ENCODE data around the gene CD58.
A peak's percentile ranks its signal among the peaks of the same experiment; 100 is the strongest.

The CD58 gene

GRCh38 chr1:116569776-116570357 is 959 bp downstream of the CD58 start:
- peaks cover 47% of the 10 kb centered on the region for H3K4me1 Mint-ChIP-seq
- TF ChIP-seq, protein P1, sequence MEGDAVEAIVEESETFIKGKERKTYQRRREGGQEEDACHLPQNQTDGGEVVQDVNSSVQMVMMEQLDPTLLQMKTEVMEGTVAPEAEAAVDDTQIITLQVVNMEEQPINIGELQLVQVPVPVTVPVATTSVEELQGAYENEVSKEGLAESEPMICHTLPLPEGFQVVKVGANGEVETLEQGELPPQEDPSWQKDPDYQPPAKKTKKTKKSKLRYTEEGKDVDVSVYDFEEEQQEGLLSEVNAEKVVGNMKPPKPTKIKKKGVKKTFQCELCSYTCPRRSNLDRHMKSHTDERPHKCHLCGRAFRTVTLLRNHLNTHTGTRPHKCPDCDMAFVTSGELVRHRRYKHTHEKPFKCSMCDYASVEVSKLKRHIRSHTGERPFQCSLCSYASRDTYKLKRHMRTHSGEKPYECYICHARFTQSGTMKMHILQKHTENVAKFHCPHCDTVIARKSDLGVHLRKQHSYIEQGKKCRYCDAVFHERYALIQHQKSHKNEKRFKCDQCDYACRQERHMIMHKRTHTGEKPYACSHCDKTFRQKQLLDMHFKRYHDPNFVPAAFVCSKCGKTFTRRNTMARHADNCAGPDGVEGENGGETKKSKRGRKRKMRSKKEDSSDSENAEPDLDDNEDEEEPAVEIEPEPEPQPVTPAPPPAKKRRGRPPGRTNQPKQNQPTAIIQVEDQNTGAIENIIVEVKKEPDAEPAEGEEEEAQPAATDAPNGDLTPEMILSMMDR (IDR thresholded peaks at IDR 0.05): no peak
- H3K27ac Mint-ChIP-seq: peak overlapping the region; percentile 83
- peaks cover 11% of the 10 kb centered on the region for H3K27me3 Mint-ChIP-seq (ENCODE audit: low read depth, poor library complexity)
- DNase-seq: no peak
- peaks cover 3% of the 10 kb centered on the region for H3K9me3 Mint-ChIP-seq
- H3K36me3 Mint-ChIP-seq (ENCODE audit: low read depth): peaks cover 6% of the 10 kb centered on the region
- H3K4me3 Mint-ChIP-seq: peak overlapping the region; percentile 79

DNA sequence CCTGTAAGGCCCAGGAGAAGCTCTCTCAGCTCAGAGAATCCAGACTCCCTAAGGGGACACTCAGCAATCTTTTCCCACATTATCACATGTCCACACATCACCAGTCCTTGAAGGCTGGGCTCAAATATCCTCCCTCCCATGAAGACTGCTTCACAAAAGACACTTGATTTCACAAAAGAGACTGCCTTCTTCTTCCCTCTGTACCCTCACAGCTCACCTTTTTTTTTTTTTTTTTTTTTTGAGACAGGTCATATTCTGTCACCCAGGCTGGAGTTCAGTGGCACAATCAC is 1.5 kb downstream of the CD58 start:
- peak overlapping the region; percentile 21 for H3K4me3 Mint-ChIP-seq
- peaks cover 9% of the 10 kb centered on the region for H3K36me3 Mint-ChIP-seq (ENCODE audit: low read depth)
- H3K9me3 Mint-ChIP-seq: peaks cover 7% of the 10 kb centered on the region
- H3K27me3 Mint-ChIP-seq (ENCODE audit: low read depth, poor library complexity): peaks cover 11% of the 10 kb centered on the region
- no peak for DNase-seq
- H3K4me1 Mint-ChIP-seq: peaks cover 44% of the 10 kb centered on the region
- H3K27ac Mint-ChIP-seq: no peak overlapping the region
- TF ChIP-seq, protein P1 (IDR thresholded peaks at IDR 0.05): no peak

GRCh38 chr1:116568662-116569380 is 2.0 kb downstream of the CD58 start:
- TF ChIP-seq, protein P1 (IDR thresholded peaks at IDR 0.05): no peak
- Mint-ChIP-seq H3K4me3 (peak overlapping the region; percentile 69), H3K27ac (no peak overlapping the region), H3K36me3 (ENCODE audit: low read depth) (peaks cover 14% of the 10 kb centered on the region), H3K9me3 (peaks cover 12% of the 10 kb centered on the region), H3K4me1 (peaks cover 39% of the 10 kb centered on the region), H3K27me3 (ENCODE audit: low read depth, poor library complexity) (peaks cover 11% of the 10 kb centered on the region)
- DNase-seq: no peak

GRCh38 chr1:116567790-116568661 is 2.8 kb downstream of the CD58 start:
- DNase-seq: no peak
- Mint-ChIP-seq H3K27me3 (ENCODE audit: low read depth, poor library complexity) (peaks cover 9% of the 10 kb centered on the region), H3K4me1 (peaks cover 34% of the 10 kb centered on the region), H3K9me3 (peaks cover 20% of the 10 kb centered on the region), H3K4me3 (no peak overlapping the region), H3K36me3 (ENCODE audit: low read depth) (peaks cover 21% of the 10 kb centered on the region), H3K27ac (no peak overlapping the region)
- TF ChIP-seq, protein P1 (IDR thresholded peaks at IDR 0.05): no peak

- no peak overlapping the region for H3K27ac Mint-ChIP-seq
- H3K36me3 Mint-ChIP-seq (ENCODE audit: low read depth): peaks cover 30% of the 10 kb centered on the region
- H3K9me3 Mint-ChIP-seq: peaks cover 29% of the 10 kb centered on the region
- H3K4me1 Mint-ChIP-seq: peaks cover 19% of the 10 kb centered on the region
- TF ChIP-seq, protein P1 (IDR thresholded peaks at IDR 0.05): no peak
- H3K27me3 Mint-ChIP-seq (ENCODE audit: low read depth, poor library complexity): peaks cover 7% of the 10 kb centered on the region
- H3K4me3 Mint-ChIP-seq: no peak overlapping the region
- DNase-seq: no peak
Observed at GRCh38 chr1:116565222-116565621, 5.6 kb downstream of the CD58 start.
